Measurements from ENCODE around the gene GRIK4. TPM values are rescaled to one million over a fixed set of nuclear protein-coding genes. Genes with fewer than 3 reads are reported as not detected.

Gene GRIK4
- total RNA-seq, 4 donors from 2014 or later = 0.57 to 0.85 TPM; not detected in 2

DNA sequence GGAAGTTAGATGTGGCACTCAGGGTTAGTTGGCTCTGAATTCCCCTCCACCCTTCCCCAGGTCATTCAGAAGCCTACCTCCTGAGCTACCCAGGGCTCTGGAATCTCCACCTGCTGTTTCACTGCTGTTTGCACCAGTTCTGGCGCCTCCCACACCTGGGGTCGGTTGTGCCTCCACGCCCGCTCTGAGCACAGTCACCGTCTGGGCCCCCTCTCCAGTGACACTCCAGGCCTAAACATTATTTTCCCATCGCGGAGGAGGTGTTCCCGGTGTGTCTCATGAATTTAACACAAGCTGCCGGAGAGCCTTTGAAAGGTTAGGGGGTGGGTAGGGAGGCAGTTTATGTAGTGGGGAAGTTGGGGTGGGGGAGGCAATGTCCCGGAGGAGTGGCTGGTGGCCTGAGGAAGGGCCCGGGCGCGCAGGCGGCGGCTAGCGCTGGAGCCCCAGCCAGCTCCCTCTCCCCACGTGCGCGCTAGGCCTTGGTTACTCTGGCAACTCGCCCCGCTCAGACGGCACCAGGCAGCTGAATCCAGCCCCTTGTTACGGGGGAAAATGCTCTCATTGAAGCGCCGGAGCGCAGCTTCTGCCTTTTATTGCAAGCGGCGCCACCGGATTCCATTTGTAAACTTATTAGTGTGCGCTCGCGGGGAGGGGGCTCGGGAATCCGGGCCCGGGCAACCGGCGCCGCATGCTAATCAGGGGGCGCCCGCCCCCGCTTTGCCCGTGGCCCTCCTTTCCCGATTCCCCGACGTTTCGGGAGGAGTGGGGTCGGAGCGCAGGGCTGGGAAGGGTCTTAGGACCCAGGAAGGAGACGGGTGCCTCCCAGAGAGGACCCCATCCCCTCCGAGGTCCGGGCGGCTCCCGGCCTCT, 52.4 kb downstream of the GRIK4 start:
- TF ChIP-seq, protein P1, sequence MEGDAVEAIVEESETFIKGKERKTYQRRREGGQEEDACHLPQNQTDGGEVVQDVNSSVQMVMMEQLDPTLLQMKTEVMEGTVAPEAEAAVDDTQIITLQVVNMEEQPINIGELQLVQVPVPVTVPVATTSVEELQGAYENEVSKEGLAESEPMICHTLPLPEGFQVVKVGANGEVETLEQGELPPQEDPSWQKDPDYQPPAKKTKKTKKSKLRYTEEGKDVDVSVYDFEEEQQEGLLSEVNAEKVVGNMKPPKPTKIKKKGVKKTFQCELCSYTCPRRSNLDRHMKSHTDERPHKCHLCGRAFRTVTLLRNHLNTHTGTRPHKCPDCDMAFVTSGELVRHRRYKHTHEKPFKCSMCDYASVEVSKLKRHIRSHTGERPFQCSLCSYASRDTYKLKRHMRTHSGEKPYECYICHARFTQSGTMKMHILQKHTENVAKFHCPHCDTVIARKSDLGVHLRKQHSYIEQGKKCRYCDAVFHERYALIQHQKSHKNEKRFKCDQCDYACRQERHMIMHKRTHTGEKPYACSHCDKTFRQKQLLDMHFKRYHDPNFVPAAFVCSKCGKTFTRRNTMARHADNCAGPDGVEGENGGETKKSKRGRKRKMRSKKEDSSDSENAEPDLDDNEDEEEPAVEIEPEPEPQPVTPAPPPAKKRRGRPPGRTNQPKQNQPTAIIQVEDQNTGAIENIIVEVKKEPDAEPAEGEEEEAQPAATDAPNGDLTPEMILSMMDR (IDR thresholded peaks at IDR 0.05; ENCODE audit: low read depth) = no peak

DNA sequence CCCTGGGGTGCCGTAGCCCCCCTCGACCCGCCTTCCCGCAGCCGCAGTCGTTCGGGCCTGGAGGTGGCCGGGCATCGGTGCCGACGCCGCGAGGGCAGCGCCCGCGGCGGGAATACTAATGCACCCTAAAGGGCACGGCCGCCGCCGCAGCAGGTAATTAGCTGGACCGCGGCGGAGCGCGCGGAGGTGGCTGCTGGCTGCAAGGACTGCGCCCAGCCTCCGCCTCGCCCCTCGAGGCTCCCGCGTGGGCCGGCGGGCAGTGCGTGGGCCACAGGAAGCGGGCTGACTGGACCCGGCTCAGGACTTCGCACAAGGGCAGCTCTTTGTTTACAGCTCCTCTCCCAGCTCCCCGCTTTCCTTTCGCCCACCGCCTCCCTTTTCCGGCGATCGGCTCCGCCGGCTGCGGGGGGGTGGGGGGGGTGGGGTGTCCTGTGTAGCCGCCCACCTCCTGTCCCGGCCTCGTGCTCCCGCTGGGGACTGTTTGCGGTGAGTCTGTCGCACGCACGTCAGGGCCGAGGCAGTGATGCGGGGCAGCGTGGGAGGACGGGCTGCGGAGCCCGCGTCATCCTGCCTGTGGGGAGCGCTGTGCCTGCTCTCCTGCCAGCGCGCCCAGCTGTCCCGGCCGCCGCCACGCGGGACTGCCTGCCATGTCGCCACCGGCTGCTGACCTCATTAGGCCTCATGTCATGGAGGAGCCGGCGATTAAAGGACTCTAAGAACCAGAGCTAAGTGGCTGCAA, 53.2 kb downstream of the GRIK4 start:
- TF ChIP-seq, protein P1 (IDR thresholded peaks at IDR 0.05; ENCODE audit: low read depth) = no peak

GRCh38 chr11:120565466-120566155, 54.1 kb downstream of the GRIK4 start:
- TF ChIP-seq, protein P1 (IDR thresholded peaks at IDR 0.05; ENCODE audit: low read depth) = no peak

DNA sequence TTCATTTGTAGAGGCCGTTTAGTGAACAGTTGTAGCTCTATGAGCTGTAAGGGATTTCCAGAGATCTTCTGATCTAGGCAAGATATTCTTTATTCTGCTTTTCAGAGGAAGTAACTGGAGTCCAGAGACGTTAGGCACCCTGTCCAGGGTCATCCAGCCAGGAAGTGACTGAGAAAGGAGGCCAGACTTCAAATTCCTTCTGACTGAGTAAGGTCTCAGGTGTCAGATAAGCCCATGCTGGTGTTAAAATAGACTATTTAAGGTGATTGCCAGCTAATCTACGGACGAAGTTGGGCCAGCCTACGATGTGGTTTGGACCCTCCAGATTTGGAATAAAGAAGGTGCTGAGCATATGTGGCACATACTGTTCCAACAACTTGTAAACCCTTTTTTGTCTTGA, 54.6 kb downstream of the GRIK4 start:
- TF ChIP-seq, protein P1 (IDR thresholded peaks at IDR 0.05; ENCODE audit: low read depth) = no peak

DNA sequence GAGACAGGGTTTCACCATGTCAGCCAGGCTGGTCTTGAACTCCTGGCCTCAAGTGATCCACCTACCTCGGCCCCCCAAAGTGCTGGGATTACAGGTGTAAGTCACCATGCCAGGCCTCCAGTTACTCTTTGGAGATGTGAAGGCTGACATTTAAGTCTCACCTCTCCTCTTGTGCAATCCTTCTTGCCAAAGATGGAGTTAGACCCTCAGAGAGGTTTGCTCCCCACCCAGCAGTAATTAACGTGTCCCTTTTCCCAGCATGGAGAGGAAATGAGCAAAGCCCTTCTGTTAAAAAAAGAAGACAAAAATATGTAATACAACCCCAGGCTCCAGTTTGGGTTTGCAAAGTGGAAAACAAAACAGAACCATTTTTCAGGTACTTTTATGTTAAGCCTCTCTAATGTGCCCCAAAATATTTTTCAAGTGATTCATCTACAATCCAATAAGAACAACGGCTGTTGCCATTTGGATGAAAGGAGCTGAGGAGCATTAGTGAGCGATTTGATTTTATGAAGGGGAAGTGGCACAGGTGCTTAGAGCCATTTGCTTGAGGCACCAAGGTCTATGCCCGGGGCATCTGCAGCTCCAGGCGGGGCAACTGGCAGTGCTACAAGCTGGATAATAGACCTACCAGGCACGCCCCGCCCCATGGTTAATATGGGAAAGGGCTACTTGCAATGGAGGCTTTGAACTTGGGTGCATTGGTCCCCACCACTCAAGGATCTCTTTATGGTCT, 57.2 kb downstream of the GRIK4 start:
- TF ChIP-seq, protein P1 (IDR thresholded peaks at IDR 0.05; ENCODE audit: low read depth) = no peak

DNA sequence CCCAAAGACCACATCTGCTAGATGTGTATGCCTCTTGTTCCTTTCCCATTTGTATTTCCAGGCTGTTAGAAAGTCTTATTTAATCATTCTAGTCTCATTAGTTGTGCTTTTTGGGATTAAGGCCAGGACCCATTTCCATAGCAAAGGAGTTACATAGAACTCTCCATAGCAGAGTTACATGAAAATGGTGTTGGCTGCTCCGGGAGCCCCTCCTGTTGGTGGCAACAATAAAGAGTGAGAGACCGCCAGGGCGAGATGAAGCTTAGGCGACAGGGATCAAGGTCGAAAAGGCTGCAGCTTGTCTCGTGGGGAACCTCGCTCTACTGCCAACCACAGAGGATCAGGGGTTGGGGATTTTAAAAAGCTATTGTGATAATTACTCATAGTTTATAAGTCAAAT, 58.3 kb downstream of the GRIK4 start:
- TF ChIP-seq, protein P1 (IDR thresholded peaks at IDR 0.05; ENCODE audit: low read depth) = no peak
